DOHH2 (cell line): ENCODE results near the gene CSF1.

ENCODE experiments used
- H3F3A ChIP-seq: fragments of 200-600 bp; sonication (generic), shearing (Covaris generic); 2 replicates; pipeline ENCODE4 v1.6.0; 2016; ENCODE audit warnings: antibody characterized with exemption, mild to moderate bottlenecking; ENCODE audit not compliant: control insufficient read depth, insufficient read depth
- H3K27ac ChIP-seq: fragments of 200-600 bp; sonication (generic); 2 replicates; pipeline ENCODE4 v1.5.1; 2014; ENCODE audit warnings: low read depth, mild to moderate bottlenecking, low read length, moderate library complexity
- H3K27me3 ChIP-seq: fragments of 200-600 bp; sonication (generic); 2 replicates; pipeline ENCODE4 v1.6.1; 2014; ENCODE audit warnings: mild to moderate bottlenecking, low read length, mixed read lengths; ENCODE audit not compliant: control insufficient read depth
- H3K36me3 ChIP-seq: fragments of 200-600 bp; sonication (generic); 2 replicates; pipeline ENCODE4 v1.6.1; 2014; ENCODE audit warnings: mild to moderate bottlenecking, low read length, moderate library complexity, mixed read lengths; ENCODE audit not compliant: control insufficient read depth
- H3K4me1 ChIP-seq: fragments of 200-600 bp; sonication (generic); 2 replicates; pipeline ENCODE4 v1.6.1; 2014; ENCODE audit warnings: mild to moderate bottlenecking, low read length, mixed read lengths; ENCODE audit not compliant: control insufficient read depth
- H3K4me2 ChIP-seq: fragments of 200-600 bp; sonication (generic); 2 replicates; pipeline ENCODE4 v1.6.0; 2014; ENCODE audit warnings: mild to moderate bottlenecking, low read length, moderate library complexity
- H3K4me3 ChIP-seq: fragments of 200-600 bp; sonication (generic); 2 replicates; pipeline ENCODE4 v1.5.1; 2014; ENCODE audit warnings: mild to moderate bottlenecking, low read length, mixed read lengths
- H3K79me2 ChIP-seq: fragments of 200-600 bp; sonication (generic); 2 replicates; pipeline ENCODE4 v1.6.1; 2014; ENCODE audit warnings: mild to moderate bottlenecking, low read length, mixed read lengths; ENCODE audit not compliant: control insufficient read depth
- H3K9me2 ChIP-seq: fragments of 200-600 bp; sonication (generic); replicated peaks from 2 replicates; pipeline ENCODE4 v1.6.1; 2014; ENCODE audit warnings: mild to moderate bottlenecking, low read length, mixed read lengths; ENCODE audit not compliant: control insufficient read depth
- H3K9me3 ChIP-seq: fragments of 200-600 bp; sonication (generic); 2 replicates; pipeline ENCODE4 v1.6.1; 2014; ENCODE audit warnings: antibody characterized with exemption, low read length, mixed read lengths; ENCODE audit not compliant: control insufficient read depth, insufficient read depth
- H4K20me1 ChIP-seq: fragments of 200-600 bp; sonication (generic); 2 replicates; pipeline ENCODE4 v1.6.0; 2014; ENCODE audit warnings: low read depth, mild to moderate bottlenecking, antibody characterized with exemption, low read length, moderate library complexity; ENCODE audit not compliant: control insufficient read depth, insufficient read depth
- EZH2phosphoT487 ChIP-seq: fragments of 200-600 bp; sonication (generic); IDR thresholded peaks from 2 replicates; pipeline ENCODE4 v1.6.1; 2017; ENCODE audit warnings: borderline replicate concordance, mild to moderate bottlenecking, antibody characterized with exemption, low read length, moderate library complexity, mixed read lengths
- TF ChIP-seq, protein P1 (sequence below): fragments of 200-600 bp; sonication (generic); IDR thresholded peaks from one replicate; pipeline ENCODE4 v1.5.1; 2014; ENCODE audit warnings: antibody characterized with exemption, mild to moderate bottlenecking, low read depth, low read length; ENCODE audit not compliant: poor library complexity, severe bottlenecking

The CSF1 gene

DNA sequence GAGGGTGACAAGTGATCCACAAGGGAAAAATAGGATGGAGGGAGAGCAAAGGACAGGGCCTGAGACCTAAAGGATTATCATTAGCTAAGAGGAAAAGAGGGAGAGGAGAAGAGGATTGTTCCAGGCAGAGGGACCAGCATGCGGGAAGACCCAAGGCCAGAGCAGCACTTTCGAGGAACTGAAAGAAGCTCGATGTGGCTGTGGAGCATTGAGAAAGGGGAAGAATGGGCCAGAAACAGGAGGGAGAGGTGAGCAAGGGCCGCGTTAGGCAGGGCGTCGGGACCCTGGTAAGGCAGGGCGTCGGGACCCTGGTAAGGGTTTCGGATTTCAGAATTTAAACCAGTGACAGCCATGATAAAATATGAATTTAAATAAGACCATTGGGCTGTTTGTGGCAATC lies 22.8 kb upstream of the CSF1 start:
- Histone ChIP-seq H3F3A (no peaks in the 10 kb centered on the region), H3K4me2 (no peak overlapping the region), H3K27ac (no peak overlapping the region), H3K36me3 (no peaks in the 10 kb centered on the region), H3K79me2 (no peaks in the 10 kb centered on the region), H3K9me2 (no peaks in the 10 kb centered on the region), H3K9me3 (no peaks in the 10 kb centered on the region), H3K27me3 (peaks cover 33% of the 10 kb centered on the region), H3K4me3 (no peak overlapping the region), H4K20me1 (no peaks in the 10 kb centered on the region), H3K4me1 (peaks cover 6% of the 10 kb centered on the region; the same call in 1 of the 2 replicates)
- TF ChIP-seq EZH2phosphoT487 = no peak
- TF ChIP-seq, protein P1, sequence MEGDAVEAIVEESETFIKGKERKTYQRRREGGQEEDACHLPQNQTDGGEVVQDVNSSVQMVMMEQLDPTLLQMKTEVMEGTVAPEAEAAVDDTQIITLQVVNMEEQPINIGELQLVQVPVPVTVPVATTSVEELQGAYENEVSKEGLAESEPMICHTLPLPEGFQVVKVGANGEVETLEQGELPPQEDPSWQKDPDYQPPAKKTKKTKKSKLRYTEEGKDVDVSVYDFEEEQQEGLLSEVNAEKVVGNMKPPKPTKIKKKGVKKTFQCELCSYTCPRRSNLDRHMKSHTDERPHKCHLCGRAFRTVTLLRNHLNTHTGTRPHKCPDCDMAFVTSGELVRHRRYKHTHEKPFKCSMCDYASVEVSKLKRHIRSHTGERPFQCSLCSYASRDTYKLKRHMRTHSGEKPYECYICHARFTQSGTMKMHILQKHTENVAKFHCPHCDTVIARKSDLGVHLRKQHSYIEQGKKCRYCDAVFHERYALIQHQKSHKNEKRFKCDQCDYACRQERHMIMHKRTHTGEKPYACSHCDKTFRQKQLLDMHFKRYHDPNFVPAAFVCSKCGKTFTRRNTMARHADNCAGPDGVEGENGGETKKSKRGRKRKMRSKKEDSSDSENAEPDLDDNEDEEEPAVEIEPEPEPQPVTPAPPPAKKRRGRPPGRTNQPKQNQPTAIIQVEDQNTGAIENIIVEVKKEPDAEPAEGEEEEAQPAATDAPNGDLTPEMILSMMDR = no peak

DNA sequence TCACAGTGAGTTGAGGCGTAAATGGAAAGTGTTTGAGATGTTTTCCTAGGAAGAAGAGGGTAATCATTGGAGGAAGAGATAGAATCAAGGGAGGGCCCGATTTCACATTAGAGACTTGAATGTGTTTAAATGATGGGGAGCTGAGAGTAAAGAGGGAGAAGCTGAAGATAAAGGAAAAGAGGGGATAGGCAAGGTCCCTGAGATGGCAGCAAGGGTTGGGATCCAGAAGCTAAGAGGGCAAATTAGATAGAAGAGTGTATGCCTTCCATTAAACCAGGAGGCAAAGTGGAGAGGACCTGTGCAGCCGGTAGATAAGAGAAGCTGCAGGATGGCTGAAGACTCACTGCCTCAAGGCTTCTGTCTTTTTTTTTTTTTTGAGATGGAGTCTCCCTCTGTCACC lies 21.6 kb upstream of the CSF1 start:
- Histone ChIP-seq H3K9me3 (no peaks in the 10 kb centered on the region), H3K79me2 (no peaks in the 10 kb centered on the region), H3F3A (no peaks in the 10 kb centered on the region), H3K9me2 (no peaks in the 10 kb centered on the region), H3K27me3 (peaks cover 33% of the 10 kb centered on the region), H3K4me3 (no peak overlapping the region), H3K27ac (no peak overlapping the region), H3K4me2 (no peak overlapping the region), H3K36me3 (no peaks in the 10 kb centered on the region), H4K20me1 (no peaks in the 10 kb centered on the region), H3K4me1 (peaks cover 6% of the 10 kb centered on the region; the same call in 1 of the 2 replicates)
- TF ChIP-seq EZH2phosphoT487 = no peak
- TF ChIP-seq, protein P1 = no peak

DNA sequence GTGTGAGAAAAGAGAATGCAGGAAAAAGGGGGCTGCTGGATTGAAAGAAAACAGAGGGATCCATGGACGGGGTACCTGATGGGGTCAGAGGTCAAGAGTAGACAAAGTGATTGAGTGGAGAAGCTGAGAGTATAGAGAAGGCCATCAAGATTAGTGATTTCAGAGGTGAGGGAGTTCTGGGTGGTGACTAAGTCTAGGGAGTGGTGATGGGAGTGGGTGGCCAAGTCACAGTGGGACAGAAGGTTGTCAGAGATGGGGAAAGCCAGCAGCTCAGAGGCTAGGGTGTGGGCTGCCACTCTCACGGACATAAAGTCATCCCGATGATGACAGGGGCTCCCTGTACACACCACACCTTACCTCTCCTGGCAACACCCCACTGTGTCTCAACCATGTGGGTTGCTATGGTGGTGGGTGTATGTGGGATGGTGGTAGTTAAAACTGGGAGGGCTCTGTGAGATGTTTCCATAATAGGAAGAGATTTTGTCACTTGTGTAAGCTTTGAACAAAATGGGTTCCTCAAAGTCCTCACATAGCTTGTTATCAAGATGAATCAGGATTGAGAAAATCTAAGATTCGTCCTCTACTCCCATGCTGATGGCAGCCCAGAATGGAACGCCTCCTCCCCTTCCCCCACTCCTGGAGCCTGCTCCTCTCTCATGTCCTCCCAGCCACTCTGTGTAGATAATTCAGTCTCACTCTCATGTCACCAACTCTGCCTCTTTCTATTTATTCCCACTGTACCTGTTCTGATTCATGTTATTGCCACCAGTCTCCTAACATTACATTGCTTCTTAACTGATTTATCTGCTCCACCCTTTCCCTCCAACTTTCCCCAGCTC lies 20.3 kb upstream of the CSF1 start:
- H3K9me3 ChIP-seq = no peaks in the 10 kb centered on the region
- no peak for TF ChIP-seq EZH2phosphoT487
- TF ChIP-seq, protein P1 = no peak

More for the DNA sequence above, 20.3 kb upstream of the CSF1 start:
- Histone ChIP-seq H3K27ac (no peak overlapping the region), H3F3A (no peaks in the 10 kb centered on the region), H3K9me2 (no peaks in the 10 kb centered on the region), H3K79me2 (no peaks in the 10 kb centered on the region), H3K4me1 (peaks cover 6% of the 10 kb centered on the region; the same call in 1 of the 2 replicates), H3K36me3 (no peaks in the 10 kb centered on the region), H4K20me1 (no peaks in the 10 kb centered on the region), H3K4me3 (no peak overlapping the region), H3K27me3 (peaks cover 30% of the 10 kb centered on the region), H3K4me2 (no peak overlapping the region)
